Parathyroid adenoma (tissue), 2 donors: Measurements from ENCODE around the gene GPR37L1.

ENCODE experiments used
- H2AFZ ChIP-seq: fragments of 300-600 bp; sonication (generic); one replicate; pipeline ENCODE4 v1.7.0; 2017; ENCODE audit warnings: antibody characterized with exemption, mild to moderate bottlenecking
- H3K27ac ChIP-seq: fragments of 300-600 bp; sonication (generic); one replicate; pipeline ENCODE4 v1.7.0; 2017
- H3K27me3 ChIP-seq: fragments of 300-600 bp; sonication (generic); one replicate; pipeline ENCODE4 v1.7.0; 2017; ENCODE audit warnings: low read length; ENCODE audit not compliant: control insufficient read depth, insufficient read depth
- H3K36me3 ChIP-seq: fragments of 300-600 bp; sonication (generic); one replicate; pipeline ENCODE4 v1.7.0; 2017; ENCODE audit warnings: low read length; ENCODE audit not compliant: control insufficient read depth, insufficient read depth
- H3K4me1 ChIP-seq: fragments of 300-600 bp; sonication (generic); one replicate; pipeline ENCODE4 v1.7.0; 2017; ENCODE audit warnings: control low read depth
- H3K4me2 ChIP-seq: fragments of 300-600 bp; sonication (generic); one replicate; pipeline ENCODE4 v1.7.0; 2017; ENCODE audit warnings: low read length
- H3K4me3 ChIP-seq: fragments of 300-600 bp; sonication (generic); one replicate; pipeline ENCODE4 v1.7.0; 2017; ENCODE audit warnings: low read depth, low read length
- H3K79me2 ChIP-seq: fragments of 300-600 bp; sonication (generic); one replicate; pipeline ENCODE4 v1.7.0; 2017; ENCODE audit warnings: control low read depth
- H3K9ac ChIP-seq: fragments of 300-600 bp; sonication (generic); one replicate; pipeline ENCODE4 v1.7.0; 2017; ENCODE audit warnings: mild to moderate bottlenecking
- H3K9me3 ChIP-seq: fragments of 300-600 bp; sonication (generic); one replicate; pipeline ENCODE4 v1.7.0; 2017; ENCODE audit warnings: low read length; ENCODE audit not compliant: control insufficient read depth
- CTCF ChIP-seq: fragments of 300-600 bp; sonication (generic); IDR thresholded peaks from one replicate; pipeline ENCODE4 v1.7.0; 2017; ENCODE audit warnings: antibody characterized with exemption, mild to moderate bottlenecking
- donor health status: primary hyperparathyroidism.

The GPR37L1 gene

GRCh38 chr1:202171292-202172014 is 48.7 kb downstream of the GPR37L1 start:
- Histone ChIP-seq H3K4me3 (no peak overlapping the region), H3K27me3 (no peaks in the 10 kb centered on the region), H3K4me2 (no peak overlapping the region), H3K4me1 (no peaks in the 10 kb centered on the region), H3K79me2 (no peaks in the 10 kb centered on the region), H3K9me3 (no peaks in the 10 kb centered on the region), H3K27ac (no peak overlapping the region), H2AFZ (no peak overlapping the region), H3K9ac (no peak overlapping the region), H3K36me3 (no peaks in the 10 kb centered on the region)
- TF ChIP-seq CTCF: no peak

- H3K4me3 ChIP-seq: no peak overlapping the region
- H3K36me3 ChIP-seq: no peaks in the 10 kb centered on the region
- H3K4me1 ChIP-seq: no peaks in the 10 kb centered on the region
- no peaks in the 10 kb centered on the region for H3K9me3 ChIP-seq
- no peaks in the 10 kb centered on the region for H3K27me3 ChIP-seq
- no peaks in the 10 kb centered on the region for H3K79me2 ChIP-seq
- H3K4me2 ChIP-seq: no peak overlapping the region
- H2AFZ ChIP-seq: no peak overlapping the region
- no peak overlapping the region for H3K27ac ChIP-seq
- no peak overlapping the region for H3K9ac ChIP-seq
- TF ChIP-seq CTCF: no peak
Observed at GRCh38 chr1:202172015-202172355, 49.3 kb downstream of the GPR37L1 start.

GRCh38 chr1:202173993-202174392 is 51.3 kb downstream of the GPR37L1 start:
- Histone ChIP-seq H3K4me3 (no peak overlapping the region), H3K9ac (no peak overlapping the region), H3K36me3 (no peaks in the 10 kb centered on the region), H3K4me2 (no peak overlapping the region), H3K79me2 (no peaks in the 10 kb centered on the region), H3K4me1 (no peaks in the 10 kb centered on the region), H3K27me3 (no peaks in the 10 kb centered on the region), H2AFZ (no peak overlapping the region), H3K9me3 (no peaks in the 10 kb centered on the region), H3K27ac (no peak overlapping the region)
- no peak for TF ChIP-seq CTCF

GRCh38 chr1:202176949-202177927 is 54.5 kb downstream of the GPR37L1 start:
- Histone ChIP-seq H3K4me3 (no peak overlapping the region), H3K9ac (no peak overlapping the region), H2AFZ (no peak overlapping the region), H3K9me3 (no peaks in the 10 kb centered on the region), H3K27me3 (no peaks in the 10 kb centered on the region), H3K36me3 (no peaks in the 10 kb centered on the region), H3K27ac (no peak overlapping the region), H3K79me2 (no peaks in the 10 kb centered on the region), H3K4me2 (no peak overlapping the region), H3K4me1 (no peaks in the 10 kb centered on the region)
- no peak for TF ChIP-seq CTCF
